Stimulated activated naive CD8-positive, alpha-beta T cell treated with anti-CD3 and anti-CD28 coated beads, Interleukin-15, amount 100 ng/mL, for 72 hours (primary cell): ENCODE data around the gene XXYLT1.

Experiments
- ATAC-seq: fragments of 150-1000 bp; cut with Tn5 transposase; 2 replicates; pipeline ENCODE4 v1.10.0; 2021; ENCODE audit warnings: mild to moderate bottlenecking, moderate library complexity
- DNase-seq, 2 donors: peaks; one replicate each; pipeline ENCODE4 v3.0.0; 2021 to 2022
- H3K27ac Mint-ChIP-seq, 2 donors: one replicate each; pipeline ENCODE4 v1.8.0; 2022; ENCODE audit warnings: mild to moderate bottlenecking in 2 of 2, mixed read lengths in 2 of 2, moderate library complexity in 2 of 2
- H3K27me3 Mint-ChIP-seq: one replicate; pipeline ENCODE4 v1.8.0; 2022; ENCODE audit warnings: mixed read lengths
- H3K4me1 Mint-ChIP-seq: one replicate; pipeline ENCODE4 v1.8.0; 2022; ENCODE audit warnings: mild to moderate bottlenecking, mixed read lengths
- H3K4me3 Mint-ChIP-seq, 2 donors: one replicate each; pipeline ENCODE4 v1.8.0; 2022; ENCODE audit warnings: mild to moderate bottlenecking in 2 of 2, mixed read lengths in 2 of 2, moderate library complexity in 1 of 2
- H3K9me3 Mint-ChIP-seq, 2 donors: one replicate each; pipeline ENCODE4 v1.8.0; 2022; ENCODE audit warnings: mixed read lengths in 2 of 2

The XXYLT1 gene

GRCh38 chr3:195271410-195272243, 668 bp upstream of the XXYLT1 start:
- Mint-ChIP-seq H3K9me3 (no peaks in the 10 kb centered on the region), H3K4me3 (peak overlapping the region; percentile 93), H3K4me1 (peaks cover 37% of the 10 kb centered on the region), H3K27me3 (no peaks in the 10 kb centered on the region), H3K27ac (peak overlapping the region; percentile 84 to 94)
- peak; percentile 92 to 93 for DNase-seq
- ATAC-seq = peak; percentile 85

- H3K27ac Mint-ChIP-seq = peak overlapping the region in 1 of 2 donors; percentile 74
- no peaks in the 10 kb centered on the region for H3K9me3 Mint-ChIP-seq
- H3K4me1 Mint-ChIP-seq = peaks cover 45% of the 10 kb centered on the region
- peak overlapping the region; percentile 87 to 93 for H3K4me3 Mint-ChIP-seq
- ATAC-seq (peak; percentile 39), DNase-seq (peak in 1 of 2 donors; percentile 65)
- H3K27me3 Mint-ChIP-seq = no peaks in the 10 kb centered on the region
Measured at GRCh38 chr3:195270079-195270816, 711 bp downstream of the XXYLT1 start.

GRCh38 chr3:195269375-195270078, 1.4 kb downstream of the XXYLT1 start:
- Mint-ChIP-seq H3K4me1 (peaks cover 53% of the 10 kb centered on the region), H3K9me3 (no peaks in the 10 kb centered on the region), H3K27ac (peak overlapping the region in 1 of 2 donors; percentile 74), H3K4me3 (peak overlapping the region; percentile 87 to 93), H3K27me3 (no peaks in the 10 kb centered on the region)
- ATAC-seq (no peak), DNase-seq (no peak)

GRCh38 chr3:195268576-195269309, 2.2 kb downstream of the XXYLT1 start:
- H3K4me3 Mint-ChIP-seq = peak overlapping the region; percentile 1 to 87
- no peaks in the 10 kb centered on the region for H3K27me3 Mint-ChIP-seq
- no peaks in the 10 kb centered on the region for H3K9me3 Mint-ChIP-seq
- DNase-seq (no peak), ATAC-seq (no peak)
- H3K4me1 Mint-ChIP-seq = peaks cover 61% of the 10 kb centered on the region
- H3K27ac Mint-ChIP-seq = no peak overlapping the region

- Mint-ChIP-seq H3K27ac (no peak overlapping the region), H3K4me1 (peaks cover 64% of the 10 kb centered on the region), H3K27me3 (no peaks in the 10 kb centered on the region), H3K4me3 (no peak overlapping the region), H3K9me3 (no peaks in the 10 kb centered on the region)
- DNase-seq (no peak), ATAC-seq (no peak)
Measured at GRCh38 chr3:195267096-195267495, 3.9 kb downstream of the XXYLT1 start.

GRCh38 chr3:195266428-195266827, 4.5 kb downstream of the XXYLT1 start:
- no peak for DNase-seq
- ATAC-seq = no peak
- no peak overlapping the region for H3K27ac Mint-ChIP-seq
- H3K9me3 Mint-ChIP-seq = no peaks in the 10 kb centered on the region
- no peaks in the 10 kb centered on the region for H3K27me3 Mint-ChIP-seq
- H3K4me1 Mint-ChIP-seq = peaks cover 59% of the 10 kb centered on the region
- no peak overlapping the region for H3K4me3 Mint-ChIP-seq

GRCh38 chr3:195265363-195265976, 5.5 kb downstream of the XXYLT1 start:
- Mint-ChIP-seq H3K4me3 (no peak overlapping the region), H3K27me3 (no peaks in the 10 kb centered on the region), H3K4me1 (peaks cover 68% of the 10 kb centered on the region), H3K27ac (no peak overlapping the region), H3K9me3 (no peaks in the 10 kb centered on the region)
- DNase-seq (no peak), ATAC-seq (no peak)

GRCh38 chr3:195263925-195264600, 6.9 kb downstream of the XXYLT1 start:
- Mint-ChIP-seq H3K4me3 (no peak overlapping the region), H3K9me3 (no peaks in the 10 kb centered on the region), H3K27me3 (no peaks in the 10 kb centered on the region), H3K27ac (peak overlapping the region in 1 of 2 donors; percentile 30), H3K4me1 (peaks cover 61% of the 10 kb centered on the region)
- ATAC-seq (no peak), DNase-seq (no peak)

- Mint-ChIP-seq H3K4me3 (no peak overlapping the region), H3K27ac (no peak overlapping the region), H3K4me1 (peaks cover 61% of the 10 kb centered on the region), H3K27me3 (no peaks in the 10 kb centered on the region), H3K9me3 (no peaks in the 10 kb centered on the region)
- no peak for DNase-seq
- ATAC-seq = no peak
Measured at GRCh38 chr3:195263193-195263924, 7.6 kb downstream of the XXYLT1 start.

- Mint-ChIP-seq H3K4me1 (peaks cover 64% of the 10 kb centered on the region), H3K27me3 (no peaks in the 10 kb centered on the region), H3K4me3 (no peak overlapping the region), H3K27ac (no peak overlapping the region), H3K9me3 (no peaks in the 10 kb centered on the region)
- ATAC-seq (no peak), DNase-seq (no peak)
Measured at GRCh38 chr3:195261925-195262324, 9.0 kb downstream of the XXYLT1 start.

- Mint-ChIP-seq H3K27ac (peak overlapping the region in 1 of 2 donors; percentile 82), H3K4me3 (peak overlapping the region; percentile 82 to 85), H3K4me1 (peaks cover 56% of the 10 kb centered on the region), H3K9me3 (no peaks in the 10 kb centered on the region), H3K27me3 (no peaks in the 10 kb centered on the region)
- DNase-seq (no peak), ATAC-seq (peak; percentile 7)
Measured at GRCh38 chr3:195260280-195260905, 10.6 kb downstream of the XXYLT1 start.

- DNase-seq (peak; percentile 95 to 96), ATAC-seq (peak; percentile 85)
- Mint-ChIP-seq H3K4me3 (peak overlapping the region; percentile 51 to 79), H3K4me1 (peaks cover 48% of the 10 kb centered on the region), H3K27ac (peak overlapping the region; percentile 67 to 74), H3K27me3 (no peaks in the 10 kb centered on the region), H3K9me3 (no peaks in the 10 kb centered on the region)
Measured at GRCh38 chr3:195259475-195260279, 11.3 kb downstream of the XXYLT1 start.

- ATAC-seq = peak; percentile 25
- peaks cover 43% of the 10 kb centered on the region for H3K4me1 Mint-ChIP-seq
- no peak for DNase-seq
- H3K27me3 Mint-ChIP-seq = no peaks in the 10 kb centered on the region
- H3K27ac Mint-ChIP-seq = no peak overlapping the region
- peak overlapping the region; percentile 29 to 79 for H3K4me3 Mint-ChIP-seq
- H3K9me3 Mint-ChIP-seq = no peaks in the 10 kb centered on the region
Measured at GRCh38 chr3:195259154-195259474, 11.8 kb downstream of the XXYLT1 start.
